AG10803 (cell line): ENCODE data around the gene KCTD2.
"Not testable (repeated sequence)": the region's sequence is repeated elsewhere in the genome, so short reads cannot be mapped to it uniquely, and the experiment has no call there.

Source experiments
- DNase-seq: peaks from one replicate; pipeline ENCODE4 v3.0.0; 2010; ENCODE audit warnings: low read depth
- H3K4me3 ChIP-seq: 2 replicates; pipeline ENCODE4 v1.5.1; 2011; ENCODE audit warnings: mild to moderate bottlenecking, low read length, control low read depth
- TF ChIP-seq, protein P1 (sequence below): conservative IDR thresholded peaks from 2 replicates; pipeline ENCODE4 v1.5.1; 2011; ENCODE audit warnings: mild to moderate bottlenecking, low read length, control low read depth, inconsistent platforms

The KCTD2 gene

DNA sequence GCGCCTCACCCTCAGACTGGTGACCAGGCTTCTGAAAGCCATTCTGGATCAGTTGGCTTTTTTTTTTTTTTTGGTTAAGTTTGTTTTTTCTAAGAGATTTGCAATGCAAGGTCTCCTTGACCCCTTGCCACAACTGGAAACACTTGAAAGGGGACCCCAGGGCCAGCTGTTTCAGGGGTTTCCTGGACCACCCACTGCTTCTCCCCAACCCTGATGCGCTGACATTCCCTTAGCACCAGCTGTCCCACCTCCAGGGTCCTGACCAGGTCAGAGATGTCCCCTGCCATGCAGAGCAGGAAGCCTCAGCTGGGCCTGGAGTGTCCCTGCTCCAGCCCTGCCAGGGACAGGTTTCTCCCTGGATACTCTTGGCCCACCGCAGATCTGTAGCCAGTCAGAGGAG, 42.7 kb upstream of the KCTD2 start:
- TF ChIP-seq, protein P1, sequence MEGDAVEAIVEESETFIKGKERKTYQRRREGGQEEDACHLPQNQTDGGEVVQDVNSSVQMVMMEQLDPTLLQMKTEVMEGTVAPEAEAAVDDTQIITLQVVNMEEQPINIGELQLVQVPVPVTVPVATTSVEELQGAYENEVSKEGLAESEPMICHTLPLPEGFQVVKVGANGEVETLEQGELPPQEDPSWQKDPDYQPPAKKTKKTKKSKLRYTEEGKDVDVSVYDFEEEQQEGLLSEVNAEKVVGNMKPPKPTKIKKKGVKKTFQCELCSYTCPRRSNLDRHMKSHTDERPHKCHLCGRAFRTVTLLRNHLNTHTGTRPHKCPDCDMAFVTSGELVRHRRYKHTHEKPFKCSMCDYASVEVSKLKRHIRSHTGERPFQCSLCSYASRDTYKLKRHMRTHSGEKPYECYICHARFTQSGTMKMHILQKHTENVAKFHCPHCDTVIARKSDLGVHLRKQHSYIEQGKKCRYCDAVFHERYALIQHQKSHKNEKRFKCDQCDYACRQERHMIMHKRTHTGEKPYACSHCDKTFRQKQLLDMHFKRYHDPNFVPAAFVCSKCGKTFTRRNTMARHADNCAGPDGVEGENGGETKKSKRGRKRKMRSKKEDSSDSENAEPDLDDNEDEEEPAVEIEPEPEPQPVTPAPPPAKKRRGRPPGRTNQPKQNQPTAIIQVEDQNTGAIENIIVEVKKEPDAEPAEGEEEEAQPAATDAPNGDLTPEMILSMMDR, result no peak
- H3K4me3 ChIP-seq, result no peak overlapping the region
- DNase-seq, result no peak

DNA sequence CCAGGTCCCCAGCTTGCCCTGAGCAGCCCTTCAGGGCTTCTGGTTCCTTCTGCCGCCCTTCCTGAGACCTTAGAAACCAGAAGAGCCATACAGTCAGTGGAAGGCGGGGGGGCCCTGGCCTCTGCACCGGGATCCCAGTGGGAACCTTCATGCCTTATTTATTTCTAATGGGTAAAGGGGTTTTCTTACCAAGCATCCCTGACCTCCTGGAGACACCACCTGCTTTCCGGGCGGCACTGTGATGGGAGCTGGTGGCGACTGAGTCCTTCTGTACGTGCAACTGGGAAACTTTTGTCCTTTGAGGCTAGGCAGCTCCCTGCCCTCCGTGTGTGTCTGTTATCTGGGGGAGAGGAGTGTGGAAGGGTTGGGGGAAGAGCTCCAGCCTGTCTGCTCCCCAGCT, 41.7 kb upstream of the KCTD2 start:
- TF ChIP-seq, protein P1, result no peak
- H3K4me3 ChIP-seq, result no peak overlapping the region
- DNase-seq, result no peak

DNA sequence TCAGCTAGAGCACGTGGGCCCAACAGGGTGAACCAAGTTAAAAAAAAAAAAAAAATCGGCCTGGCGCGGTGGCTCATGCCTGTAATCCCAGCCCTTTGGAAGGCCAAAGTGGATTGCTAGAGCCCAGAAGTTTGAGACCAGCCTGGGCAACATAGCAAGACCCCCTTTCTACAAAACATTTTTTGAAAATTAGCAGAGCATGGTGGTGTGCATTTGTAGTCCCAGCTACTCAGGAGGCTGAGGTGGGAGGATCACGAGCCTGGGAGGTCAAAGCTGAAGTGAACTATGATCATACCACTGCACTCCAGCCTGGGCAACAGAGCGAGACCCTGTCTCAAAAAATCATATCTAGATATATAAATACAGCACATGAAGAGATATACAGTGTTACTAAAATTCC, 40.9 kb upstream of the KCTD2 start:
- not testable (repeated sequence) for DNase-seq, H3K4me3 ChIP-seq

DNA sequence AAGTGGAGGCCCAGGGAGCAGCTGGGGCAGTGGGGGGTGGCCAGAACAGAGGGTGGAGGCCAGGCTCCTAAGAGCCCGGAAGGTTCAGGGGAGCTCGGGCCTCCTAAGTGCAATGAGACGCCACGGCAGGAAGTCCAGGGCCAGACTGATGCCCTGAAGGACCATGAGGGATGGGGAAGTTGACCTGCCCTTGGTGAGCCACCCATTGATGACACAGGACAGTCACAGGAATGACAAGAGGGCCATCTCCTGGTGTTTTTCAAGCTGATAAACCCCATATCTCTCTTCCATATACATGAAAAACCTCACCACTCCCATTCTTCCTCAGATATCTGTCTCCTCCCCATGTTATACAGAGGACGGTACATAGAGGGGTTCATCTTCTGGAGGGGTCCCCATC, 40.4 kb upstream of the KCTD2 start:
- no peak for DNase-seq
- TF ChIP-seq, protein P1, result no peak
- H3K4me3 ChIP-seq, result no peak overlapping the region

DNA sequence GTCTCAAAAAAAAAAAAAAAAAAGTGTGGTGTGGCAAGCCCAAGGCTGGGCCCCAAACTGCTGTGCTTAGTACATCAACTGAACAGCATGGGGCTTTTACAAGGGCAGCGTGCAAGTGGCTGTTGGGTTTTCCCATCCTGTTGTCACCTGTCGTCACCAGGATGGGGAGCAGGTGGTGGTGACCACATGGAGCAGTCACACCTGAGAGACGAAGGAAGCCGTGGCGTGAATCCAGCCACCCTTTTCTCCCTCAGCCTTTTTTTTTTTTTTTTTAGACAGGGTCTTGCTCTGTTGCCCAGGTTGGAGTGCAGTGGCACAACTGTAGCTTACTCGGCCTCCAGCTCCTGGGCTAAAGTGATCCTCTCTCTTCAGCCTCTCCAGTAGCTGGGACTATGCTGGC, 38.7 kb upstream of the KCTD2 start:
- TF ChIP-seq, protein P1, result no peak
- no peak for DNase-seq

DNA sequence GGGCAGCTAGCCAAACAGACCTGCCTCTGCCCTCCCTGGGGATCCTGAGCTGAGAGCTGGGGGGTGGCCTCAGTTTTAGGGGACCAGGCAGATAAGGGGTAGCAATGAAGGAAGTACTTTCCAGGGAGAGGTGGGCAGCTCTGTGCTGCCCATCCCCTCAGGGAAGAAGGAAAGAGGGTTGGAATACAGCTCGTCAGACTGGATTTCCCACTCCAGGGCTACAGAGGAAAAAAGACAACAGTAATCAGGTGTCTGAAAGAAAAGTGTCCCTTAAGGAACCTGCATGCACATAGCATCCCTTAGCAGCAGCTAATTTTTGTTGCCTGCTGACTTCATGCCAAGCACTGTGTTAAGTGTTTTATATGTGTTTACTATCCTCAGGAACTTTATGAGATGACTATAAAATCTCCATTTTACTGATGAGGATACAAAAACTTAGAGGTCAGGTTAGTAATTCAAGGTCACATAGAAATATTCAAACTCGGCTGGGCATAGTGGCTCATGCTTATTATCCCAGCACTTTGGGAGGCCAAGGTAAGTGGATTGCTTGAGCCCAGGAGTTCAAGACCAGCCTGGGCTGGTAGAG, 37.8 kb upstream of the KCTD2 start:
- no peak overlapping the region for H3K4me3 ChIP-seq
- TF ChIP-seq, protein P1, result no peak
- DNase-seq, result no peak

More for the DNA sequence above, 38.7 kb upstream of the KCTD2 start:
- no peak overlapping the region for H3K4me3 ChIP-seq

DNA sequence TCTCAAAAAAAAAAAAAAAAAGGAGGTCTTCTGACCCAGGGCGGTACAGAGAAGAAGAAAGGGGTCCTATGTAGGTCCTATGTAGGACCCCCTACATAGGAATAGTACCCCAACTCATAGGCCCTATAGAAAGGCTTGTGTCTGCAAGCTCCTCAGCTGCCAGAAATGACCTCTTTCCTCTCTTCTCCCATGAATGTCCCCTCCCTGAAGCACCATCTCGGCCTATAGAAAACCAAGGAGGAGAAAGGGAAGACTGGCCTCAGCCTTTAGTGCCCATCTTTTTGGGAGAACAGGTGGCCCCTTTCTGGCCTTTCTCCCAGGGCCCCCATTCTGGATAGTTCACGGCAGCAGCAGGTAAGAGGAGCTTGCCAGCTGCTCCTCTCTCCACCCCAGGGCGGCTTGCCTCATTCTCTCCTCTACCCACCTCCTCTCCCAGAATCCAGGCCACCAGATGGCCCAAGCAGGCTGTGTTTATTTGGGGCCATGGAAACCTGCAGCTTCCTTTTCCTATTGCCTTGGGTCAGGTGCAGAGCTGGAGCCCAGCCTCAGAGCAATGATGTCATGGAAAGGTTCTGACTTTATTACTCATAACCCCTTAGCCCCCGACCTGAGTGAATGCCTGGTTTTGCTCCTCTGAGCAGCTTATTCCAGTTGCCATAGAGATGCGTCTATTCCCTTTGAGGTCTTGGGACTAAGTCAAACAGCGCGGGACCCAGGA, 36.2 kb upstream of the KCTD2 start:
- DNase-seq, result no peak
- H3K4me3 ChIP-seq, result no peak overlapping the region
- TF ChIP-seq, protein P1, result no peak
